Right atrium auricular region (tissue), 2 donors: ENCODE measurements around the gene ZFYVE19. TPM values are rescaled to one million over a fixed set of nuclear protein-coding genes. Genes with fewer than 3 reads are reported as not detected.

ENCODE experiments used
- DNase-seq: peaks from one replicate; pipeline ENCODE4 v3.0.0-alpha.2; 2019; ENCODE audit warnings: low spot score
- H3K27ac ChIP-seq, 2 donors: fragments of 200-600 bp; sonication (generic); 1 replicate in 1 of 2; 2 replicates in 1 of 2; pipeline ENCODE4 v1.5.1; 2016 to 2019
- H3K27me3 ChIP-seq, 2 donors: fragments of 200-600 bp; sonication (generic); one replicate each; pipeline versions ENCODE4 v1.5.1 to v1.6.0; 2017 to 2019
- H3K36me3 ChIP-seq: fragments of 200-600 bp; sonication (generic); one replicate; pipeline ENCODE4 v1.5.1; 2016
- H3K4me1 ChIP-seq, 2 donors: fragments of 200-600 bp; sonication (generic); one replicate each; pipeline versions ENCODE4 v1.5.1 to v1.6.0; 2017 to 2019
- H3K4me3 ChIP-seq, 2 donors: fragments of 200-600 bp; sonication (generic); 1 replicate in 1 of 2; 2 replicates in 1 of 2; pipeline ENCODE4 v1.5.1; 2017 to 2019; ENCODE audit warnings: mild to moderate bottlenecking in 1 of 2, moderate library complexity in 1 of 2
- H3K9me3 ChIP-seq, 2 donors: fragments of 200-600 bp; sonication (generic); one replicate each; pipeline ENCODE4 v1.5.1; 2019
- total RNA-seq, 2 donors: library from RNA; depleted of rRNA; stranded (reverse); fragments of >200 nt; gene quantifications; one replicate each; pipeline ENCODE4 v1.1.0, GENCODE V29; 2016
- TF ChIP-seq, protein P1 (sequence below), 2 donors: fragments of 200-600 bp; sonication (generic); IDR thresholded peaks; one replicate each; pipeline ENCODE4 v1.5.1; 2019; ENCODE audit warnings: antibody characterized with exemption in 2 of 2

The ZFYVE19 gene
- total RNA-seq, 2 donors from 2014 or later = 10.1 to 14.8 TPM

DNA sequence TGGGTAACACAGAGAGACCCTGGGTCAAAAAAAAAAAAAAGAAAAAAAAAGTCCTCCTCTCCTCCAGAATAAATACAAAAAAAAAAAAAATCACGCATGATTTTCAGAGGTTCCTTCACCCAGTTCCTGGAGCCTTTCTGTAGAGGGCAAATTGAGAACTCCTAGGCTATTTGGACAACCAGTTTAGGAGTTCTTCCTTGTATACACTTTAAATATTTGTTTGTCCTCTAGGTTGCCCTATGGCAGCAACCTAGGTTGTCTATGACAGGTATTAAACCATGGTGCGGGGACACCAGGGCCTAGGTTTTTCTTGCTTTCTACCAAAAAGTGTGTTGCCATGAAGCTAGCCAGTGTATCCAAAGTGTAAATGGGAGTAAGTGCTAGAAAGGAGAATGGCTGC, 3.8 kb upstream of the ZFYVE19 start:
- DNase-seq = no peak
- Histone ChIP-seq H3K9me3 (no peaks in the 10 kb centered on the region), H3K36me3 (no peaks in the 10 kb centered on the region), H3K27me3 (no peaks in the 10 kb centered on the region), H3K27ac (no peak overlapping the region), H3K4me3 (no peak overlapping the region), H3K4me1 (peaks cover 0 to 20% of the 10 kb centered on the region in 2 donors)
- TF ChIP-seq, protein P1, sequence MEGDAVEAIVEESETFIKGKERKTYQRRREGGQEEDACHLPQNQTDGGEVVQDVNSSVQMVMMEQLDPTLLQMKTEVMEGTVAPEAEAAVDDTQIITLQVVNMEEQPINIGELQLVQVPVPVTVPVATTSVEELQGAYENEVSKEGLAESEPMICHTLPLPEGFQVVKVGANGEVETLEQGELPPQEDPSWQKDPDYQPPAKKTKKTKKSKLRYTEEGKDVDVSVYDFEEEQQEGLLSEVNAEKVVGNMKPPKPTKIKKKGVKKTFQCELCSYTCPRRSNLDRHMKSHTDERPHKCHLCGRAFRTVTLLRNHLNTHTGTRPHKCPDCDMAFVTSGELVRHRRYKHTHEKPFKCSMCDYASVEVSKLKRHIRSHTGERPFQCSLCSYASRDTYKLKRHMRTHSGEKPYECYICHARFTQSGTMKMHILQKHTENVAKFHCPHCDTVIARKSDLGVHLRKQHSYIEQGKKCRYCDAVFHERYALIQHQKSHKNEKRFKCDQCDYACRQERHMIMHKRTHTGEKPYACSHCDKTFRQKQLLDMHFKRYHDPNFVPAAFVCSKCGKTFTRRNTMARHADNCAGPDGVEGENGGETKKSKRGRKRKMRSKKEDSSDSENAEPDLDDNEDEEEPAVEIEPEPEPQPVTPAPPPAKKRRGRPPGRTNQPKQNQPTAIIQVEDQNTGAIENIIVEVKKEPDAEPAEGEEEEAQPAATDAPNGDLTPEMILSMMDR (IDR thresholded peaks at IDR 0.05) = no peak

- Histone ChIP-seq H3K4me3 (no peak overlapping the region), H3K4me1 (peaks cover 0 to 26% of the 10 kb centered on the region in 2 donors), H3K27me3 (no peaks in the 10 kb centered on the region), H3K27ac (no peak overlapping the region), H3K9me3 (no peaks in the 10 kb centered on the region), H3K36me3 (no peaks in the 10 kb centered on the region)
- TF ChIP-seq, protein P1 (IDR thresholded peaks at IDR 0.05) = no peak
- no peak for DNase-seq
Measured at GRCh38 chr15:40803688-40804087, 3.2 kb upstream of the ZFYVE19 start.

GRCh38 chr15:40806672-40807027, 239 bp upstream of the ZFYVE19 start:
- H3K36me3 ChIP-seq = peaks cover 9% of the 10 kb centered on the region
- DNase-seq = no peak

GRCh38 chr15:40807888-40808461, 1.1 kb downstream of the ZFYVE19 start:
- H3K36me3 ChIP-seq = peaks cover 9% of the 10 kb centered on the region
- peak overlapping the region; percentile 92 to 94 for H3K27ac ChIP-seq
- no peak for DNase-seq
- TF ChIP-seq, protein P1 (IDR thresholded peaks at IDR 0.05) = no peak
- H3K4me1 ChIP-seq = peaks cover 0 to 27% of the 10 kb centered on the region in 2 donors
- no peaks in the 10 kb centered on the region for H3K9me3 ChIP-seq
- H3K27me3 ChIP-seq = no peaks in the 10 kb centered on the region
- H3K4me3 ChIP-seq = peak overlapping the region; percentile 83 to 86

More at GRCh38 chr15:40806672-40807027, 239 bp upstream of the ZFYVE19 start:
- H3K4me1 ChIP-seq = peaks cover 0 to 27% of the 10 kb centered on the region in 2 donors
- H3K9me3 ChIP-seq = no peaks in the 10 kb centered on the region
- H3K4me3 ChIP-seq = peak overlapping the region; percentile 83 to 86
- no peaks in the 10 kb centered on the region for H3K27me3 ChIP-seq
- TF ChIP-seq, protein P1 (IDR thresholded peaks at IDR 0.05) = no peak
- peak overlapping the region; percentile 92 to 94 for H3K27ac ChIP-seq

DNA sequence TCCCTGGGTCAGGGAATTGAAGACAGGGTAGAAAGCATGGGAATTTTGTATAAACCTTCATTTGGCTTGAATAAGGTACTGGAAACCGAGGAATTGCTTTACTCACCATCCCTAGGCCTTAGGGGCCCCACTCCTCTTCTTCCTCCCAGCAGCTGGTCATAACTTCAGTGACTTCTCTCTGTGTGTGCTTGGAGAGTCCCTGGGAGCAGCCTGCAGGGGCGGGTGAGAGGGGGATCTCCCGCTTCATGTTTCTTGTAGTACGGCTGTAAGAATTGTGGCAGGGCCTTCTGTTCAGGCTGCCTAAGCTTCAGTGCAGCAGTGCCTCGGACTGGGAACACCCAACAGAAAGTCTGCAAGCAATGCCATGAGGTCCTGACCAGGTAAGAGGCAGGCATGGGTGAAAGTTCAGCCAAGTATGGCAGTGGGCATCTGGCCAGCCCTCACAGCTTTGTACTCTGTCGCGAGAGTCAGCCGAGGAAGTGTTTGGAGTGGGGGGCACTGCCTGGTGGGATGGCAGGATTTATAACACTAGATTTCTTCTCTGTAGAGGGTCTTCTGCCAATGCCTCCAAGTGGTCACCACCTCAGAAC, 2.1 kb downstream of the ZFYVE19 start:
- H3K4me1 ChIP-seq = peaks cover 0 to 19% of the 10 kb centered on the region in 2 donors
- no peak overlapping the region for H3K27ac ChIP-seq
- DNase-seq = no peak
- peaks cover 18% of the 10 kb centered on the region for H3K36me3 ChIP-seq
- TF ChIP-seq, protein P1 (IDR thresholded peaks at IDR 0.05) = no peak
- H3K9me3 ChIP-seq = no peaks in the 10 kb centered on the region
- no peak overlapping the region for H3K4me3 ChIP-seq
- H3K27me3 ChIP-seq = no peaks in the 10 kb centered on the region
